WTC11 (cell line): Measurements from ENCODE around the gene BTBD2. TPM values are rescaled to one million over a fixed set of nuclear protein-coding genes. Genes with fewer than 3 reads are reported as not detected.
A peak's percentile ranks its signal among the peaks of the same experiment; 100 is the strongest.

ENCODE experiments used
- ATAC-seq: fragments of 200-7000 bp; cut with Tn5 transposase; 2 replicates; pipeline ENCODE4 v1.10.0; 2021; ENCODE audit warnings: mild to moderate bottlenecking, moderate library complexity
- CTCF ChIA-PET: fragments of 300-600 bp; sonication (Branson Sonifier 250); formaldehyde crosslinking; loops from one replicate; lab custom pipeline; 2021; ENCODE audit warnings: antibody characterized with exemption; lab: Charles Lee
- POLR2A ChIA-PET: fragments of 350-600 bp; sonication (Branson Sonifier 250); formaldehyde crosslinking; loops from one replicate; lab custom pipeline; 2021; ENCODE audit warnings: antibody characterized with exemption; lab: Charles Lee
- DNase-seq: peaks from one replicate; pipeline ENCODE4 v3.0.0; 2021; ENCODE audit warnings: low spot score
- H3K27ac Mint-ChIP-seq: 2 replicates; pipeline ENCODE4 v1.8.0; 2021; ENCODE audit warnings: mixed read lengths
- H3K27me3 Mint-ChIP-seq: 2 replicates; pipeline ENCODE4 v1.8.0; 2021; ENCODE audit warnings: low read depth, mild to moderate bottlenecking, moderate library complexity, mixed read lengths
- H3K36me3 Mint-ChIP-seq: 2 replicates; pipeline ENCODE4 v1.8.0; 2021; ENCODE audit warnings: mixed read lengths
- H3K4me1 Mint-ChIP-seq: 2 replicates; pipeline ENCODE4 v1.8.0; 2022; ENCODE audit warnings: mixed read lengths
- H3K4me3 Mint-ChIP-seq: 2 replicates; pipeline ENCODE4 v1.8.0; 2021; ENCODE audit warnings: mild to moderate bottlenecking, moderate library complexity, mixed read lengths
- H3K9me3 Mint-ChIP-seq: 2 replicates; pipeline ENCODE4 v1.8.0; 2021; ENCODE audit warnings: mixed read lengths
- CBFB ChIP-seq: sonication (generic); formaldehyde crosslinking; IDR thresholded peaks from 2 replicates; pipeline ENCODE4 v1.8.1; 2022; ENCODE audit warnings: mild to moderate bottlenecking, low read depth, missing genetic modification reagents
- CTCF ChIP-seq: fragments of 200-600 bp; IDR thresholded peaks from 2 replicates; pipeline ENCODE4 v1.8.0; 2022; ENCODE audit warnings: antibody characterized with exemption
- ETV6 ChIP-seq: sonication (generic); formaldehyde crosslinking; IDR thresholded peaks from 2 replicates; pipeline ENCODE4 v1.8.1; 2022; ENCODE audit warnings: mild to moderate bottlenecking, missing genetic modification reagents
- FOXK1 ChIP-seq: sonication (generic); formaldehyde crosslinking; IDR thresholded peaks from 2 replicates; pipeline ENCODE4 v1.8.0; 2022; ENCODE audit warnings: mild to moderate bottlenecking, moderate library complexity, missing genetic modification reagents
- FOXP1 ChIP-seq: sonication (generic); formaldehyde crosslinking; IDR thresholded peaks from 2 replicates; pipeline ENCODE4 v1.8.0; 2022; ENCODE audit warnings: missing genetic modification reagents, mild to moderate bottlenecking, moderate library complexity, borderline replicate concordance
- GRHL2 ChIP-seq: fragments of 250-450 bp; sonication (Bioruptor Pico); IDR thresholded peaks from 2 replicates; pipeline ENCODE4 v1.8.0; 2022; ENCODE audit warnings: mild to moderate bottlenecking, moderate library complexity; ENCODE audit not compliant: insufficient replicate concordance, severe bottlenecking
- HMGA2 ChIP-seq: fragments of 250-450 bp; sonication (Bioruptor Pico); IDR thresholded peaks from 2 replicates; pipeline ENCODE4 v1.4.0; 2021; ENCODE audit warnings: mild to moderate bottlenecking, moderate library complexity
- NFATC4 ChIP-seq: fragments of 250-450 bp; sonication (Bioruptor Pico); IDR thresholded peaks from 2 replicates; pipeline ENCODE4 v1.9.0; 2021; ENCODE audit warnings: mild to moderate bottlenecking
- NR1H2 ChIP-seq: sonication (generic); formaldehyde crosslinking; IDR thresholded peaks from 2 replicates; pipeline ENCODE4 v1.9.0; 2021; ENCODE audit warnings: mild to moderate bottlenecking, moderate library complexity, missing genetic modification reagents
- NR2C2 ChIP-seq: sonication (generic); formaldehyde crosslinking; IDR thresholded peaks from 2 replicates; pipeline ENCODE4 v1.8.0; 2022; ENCODE audit warnings: mild to moderate bottlenecking, missing genetic modification reagents
- OVOL2 ChIP-seq: fragments of 250-450 bp; sonication (Bioruptor Pico); IDR thresholded peaks from 2 replicates; pipeline ENCODE4 v1.9.0; 2021; ENCODE audit warnings: mild to moderate bottlenecking, borderline replicate concordance
- PRRX2 ChIP-seq: fragments of 250-450 bp; sonication (Bioruptor Pico); IDR thresholded peaks from 2 replicates; pipeline ENCODE4 v1.8.0; 2021; ENCODE audit warnings: mild to moderate bottlenecking
- RELA ChIP-seq: sonication (generic); formaldehyde crosslinking; IDR thresholded peaks from 2 replicates; pipeline ENCODE4 v1.8.1; 2022; ENCODE audit warnings: missing genetic modification reagents, mild to moderate bottlenecking, borderline replicate concordance
- SP1 ChIP-seq: sonication (generic); formaldehyde crosslinking; conservative IDR thresholded peaks from 2 replicates; pipeline ENCODE4 v1.8.1; 2022; ENCODE audit warnings: missing genetic modification reagents
- TCF7 ChIP-seq: sonication (generic); formaldehyde crosslinking; IDR thresholded peaks from 2 replicates; pipeline ENCODE4 v1.8.0; 2022; ENCODE audit warnings: mild to moderate bottlenecking, low read depth, missing genetic modification reagents, moderate library complexity
- ZNF121 ChIP-seq: sonication (generic); formaldehyde crosslinking; IDR thresholded peaks from 2 replicates; pipeline ENCODE4 v1.8.0; 2023; ENCODE audit warnings: missing genetic modification reagents
- ZNF138 ChIP-seq: sonication (generic); formaldehyde crosslinking; conservative IDR thresholded peaks from 2 replicates; pipeline ENCODE4 v1.8.1; 2022; ENCODE audit warnings: mild to moderate bottlenecking, moderate library complexity, missing genetic modification reagents
- total RNA-seq: library from RNA; stranded (reverse); gene quantifications from 3 replicates; pipeline ENCODE4 v1.2.3, GENCODE V29; 2021
- TF ChIP-seq, protein P1 (sequence below): sonication (generic); formaldehyde crosslinking; IDR thresholded peaks from 2 replicates; pipeline ENCODE4 v1.8.1; 2022; ENCODE audit warnings: low read depth, mild to moderate bottlenecking, moderate library complexity, missing genetic modification reagents, borderline replicate concordance
- TF ChIP-seq, protein P2 (sequence below): fragments of 250-450 bp; sonication (Bioruptor Pico); IDR thresholded peaks from 2 replicates; pipeline ENCODE4 v2.1.2; 2022; ENCODE audit warnings: mild to moderate bottlenecking, moderate library complexity
- TF ChIP-seq, protein P3 (sequence below): sonication (generic); formaldehyde crosslinking; IDR thresholded peaks from 2 replicates; pipeline ENCODE4 v1.8.0; 2023; ENCODE audit warnings: missing genetic modification reagents, mild to moderate bottlenecking, borderline replicate concordance
- TF ChIP-seq, protein P4 (sequence below): sonication (generic); formaldehyde crosslinking; IDR thresholded peaks from 2 replicates; pipeline ENCODE4 v1.8.0; 2022; ENCODE audit warnings: mild to moderate bottlenecking, missing genetic modification reagents

The BTBD2 gene
- total RNA-seq, 1 experiment from 2014 or later: 106 TPM

DNA sequence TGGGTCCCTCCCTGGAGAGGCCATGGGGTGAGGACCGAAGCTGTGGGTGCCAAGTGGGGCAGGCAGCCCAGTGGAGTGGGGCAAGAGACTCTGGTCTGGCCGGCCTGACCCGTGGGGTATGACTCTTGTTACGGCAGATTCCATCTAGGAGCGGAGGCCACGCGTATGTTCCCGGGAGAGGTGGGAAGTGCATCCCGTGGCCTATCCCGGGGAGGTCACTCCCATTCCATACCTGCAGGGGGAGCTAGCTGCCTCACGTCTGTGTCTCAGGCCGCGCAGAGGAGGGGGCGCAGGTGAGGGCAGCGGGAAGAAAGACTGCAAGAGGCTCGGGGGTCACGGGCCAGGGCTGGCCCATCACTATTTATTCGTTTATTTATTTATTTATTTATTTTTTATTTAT, 69.6 kb downstream of the BTBD2 start:
- POLR2A ChIA-PET: interaction anchor here (0.6 to 1.0 kb wide), 3 partner anchors 10 to 281 kb away, joined by 3 read pairs; no protein-coding TSS in a partner anchor
- no peak overlapping the region for H3K4me3 Mint-ChIP-seq

DNA sequence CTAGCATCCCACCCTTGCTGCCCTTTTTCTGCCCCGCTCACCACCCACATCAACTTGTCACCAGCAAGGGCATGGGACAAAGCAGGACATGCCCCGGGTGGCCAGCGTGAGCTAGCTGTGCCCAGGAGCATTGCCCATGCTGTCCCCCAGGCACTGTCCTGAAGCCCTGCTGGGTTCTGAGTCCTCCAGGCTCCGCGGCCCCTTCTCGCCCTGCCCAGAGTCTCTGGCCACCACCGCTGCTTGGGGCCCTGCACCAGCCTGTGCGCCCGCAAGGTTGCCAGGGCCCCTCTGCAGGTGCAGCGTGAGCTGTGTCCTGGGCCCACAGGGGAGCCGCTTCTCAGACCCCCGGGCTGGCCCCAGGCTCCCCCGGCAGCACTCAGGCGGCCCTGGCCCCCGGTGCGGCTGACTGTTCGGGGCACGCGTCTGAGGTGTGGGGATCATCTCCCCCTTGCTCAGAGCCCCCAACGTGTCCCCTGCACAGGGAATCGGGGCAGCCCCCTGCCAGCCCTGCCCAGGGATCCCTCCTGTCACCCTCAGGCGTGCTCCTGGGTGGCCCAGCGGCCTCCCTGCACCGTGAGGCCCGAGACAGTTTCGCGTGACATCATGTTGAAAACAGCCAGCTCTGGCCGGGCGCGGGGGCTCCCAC, 70.5 kb downstream of the BTBD2 start:
- Mint-ChIP-seq H3K9me3 (no peaks in the 10 kb centered on the region), H3K27me3 (no peaks in the 10 kb centered on the region), H3K4me3 (no peak overlapping the region), H3K4me1 (peaks cover 19% of the 10 kb centered on the region), H3K27ac (no peak overlapping the region), H3K36me3 (peaks cover 3% of the 10 kb centered on the region; the same call in 1 of the 2 replicates)
- DNase-seq (no peak), ATAC-seq (no peak)
- POLR2A ChIA-PET: interaction anchor here (0.8 kb wide), 1 partner anchor 14 kb away, joined by 3 read pairs; no protein-coding TSS in a partner anchor
- CTCF ChIA-PET: interaction anchor here (0.5 to 2.1 kb wide), 13 partner anchors 9 to 308 kb away, joined by 3 to 18 read pairs (median 5); partner anchors contain the start of gene PLEKHJ1
- no peak for TF ChIP-seq GRHL2 (CRISPR knock-in tag)
- no peak for TF ChIP-seq NFATC4 (CRISPR knock-in tag)

More for the DNA sequence above, 69.6 kb downstream of the BTBD2 start:
- DNase-seq: peak; percentile 91
- Mint-ChIP-seq H3K36me3 (peaks cover 3% of the 10 kb centered on the region; the same call in 1 of the 2 replicates), H3K27ac (peak overlapping the region; percentile 98), H3K4me1 (peaks cover 16% of the 10 kb centered on the region), H3K27me3 (no peaks in the 10 kb centered on the region), H3K9me3 (no peaks in the 10 kb centered on the region)
- CTCF ChIA-PET: interaction anchor here (0.5 to 2.1 kb wide), 28 partner anchors 8 to 302 kb away, joined by 3 to 18 read pairs (median 4); partner anchors contain the start of gene PLEKHJ1
- peak; percentile 69 for ATAC-seq
- TF ChIP-seq CTCF: peak; percentile 82
- TF ChIP-seq FOXK1: no peak
- TF ChIP-seq NR2C2 (CRISPR knock-in tag): no peak
- peak; percentile 55; the same call in 1 of the 2 replicates for TF ChIP-seq ETV6
- TF ChIP-seq PRRX2: no peak
- TF ChIP-seq ZNF121 (CRISPR knock-in tag): 0 out of 2 replicates have a peak, but pooled peaks have one; percentile 8
- TF ChIP-seq TCF7 (CRISPR knock-in tag): no peak
- TF ChIP-seq GRHL2 (CRISPR knock-in tag): no peak
- TF ChIP-seq OVOL2 (CRISPR knock-in tag): no peak

GRCh38 chr19:1944088-1944915, 71.2 kb downstream of the BTBD2 start:
- peaks cover 25% of the 10 kb centered on the region for H3K4me1 Mint-ChIP-seq
- no peak overlapping the region for H3K27ac Mint-ChIP-seq
- H3K36me3 Mint-ChIP-seq: peaks cover 2% of the 10 kb centered on the region; the same call in 1 of the 2 replicates
- ATAC-seq (no peak), DNase-seq (no peak)
- TF ChIP-seq, protein P1, sequence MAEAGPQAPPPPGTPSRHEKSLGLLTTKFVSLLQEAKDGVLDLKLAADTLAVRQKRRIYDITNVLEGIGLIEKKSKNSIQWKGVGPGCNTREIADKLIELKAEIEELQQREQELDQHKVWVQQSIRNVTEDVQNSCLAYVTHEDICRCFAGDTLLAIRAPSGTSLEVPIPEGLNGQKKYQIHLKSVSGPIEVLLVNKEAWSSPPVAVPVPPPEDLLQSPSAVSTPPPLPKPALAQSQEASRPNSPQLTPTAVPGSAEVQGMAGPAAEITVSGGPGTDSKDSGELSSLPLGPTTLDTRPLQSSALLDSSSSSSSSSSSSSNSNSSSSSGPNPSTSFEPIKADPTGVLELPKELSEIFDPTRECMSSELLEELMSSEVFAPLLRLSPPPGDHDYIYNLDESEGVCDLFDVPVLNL: no peak
- no peak for TF ChIP-seq TCF7 (CRISPR knock-in tag)
- no peak for TF ChIP-seq NR1H2
- TF ChIP-seq, protein P2, sequence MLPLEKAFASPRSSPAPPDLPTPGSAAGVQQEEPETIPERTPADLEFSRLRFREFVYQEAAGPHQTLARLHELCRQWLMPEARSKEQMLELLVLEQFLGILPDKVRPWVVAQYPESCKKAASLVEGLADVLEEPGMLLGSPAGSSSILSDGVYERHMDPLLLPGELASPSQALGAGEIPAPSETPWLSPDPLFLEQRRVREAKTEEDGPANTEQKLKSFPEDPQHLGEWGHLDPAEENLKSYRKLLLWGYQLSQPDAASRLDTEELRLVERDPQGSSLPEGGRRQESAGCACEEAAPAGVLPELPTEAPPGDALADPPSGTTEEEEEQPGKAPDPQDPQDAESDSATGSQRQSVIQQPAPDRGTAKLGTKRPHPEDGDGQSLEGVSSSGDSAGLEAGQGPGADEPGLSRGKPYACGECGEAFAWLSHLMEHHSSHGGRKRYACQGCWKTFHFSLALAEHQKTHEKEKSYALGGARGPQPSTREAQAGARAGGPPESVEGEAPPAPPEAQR (CRISPR knock-in tag): no peak
- no peak for TF ChIP-seq CBFB (CRISPR knock-in tag)
- TF ChIP-seq RELA (CRISPR knock-in tag): no peak
- no peak for TF ChIP-seq SP1
- TF ChIP-seq, protein P3, sequence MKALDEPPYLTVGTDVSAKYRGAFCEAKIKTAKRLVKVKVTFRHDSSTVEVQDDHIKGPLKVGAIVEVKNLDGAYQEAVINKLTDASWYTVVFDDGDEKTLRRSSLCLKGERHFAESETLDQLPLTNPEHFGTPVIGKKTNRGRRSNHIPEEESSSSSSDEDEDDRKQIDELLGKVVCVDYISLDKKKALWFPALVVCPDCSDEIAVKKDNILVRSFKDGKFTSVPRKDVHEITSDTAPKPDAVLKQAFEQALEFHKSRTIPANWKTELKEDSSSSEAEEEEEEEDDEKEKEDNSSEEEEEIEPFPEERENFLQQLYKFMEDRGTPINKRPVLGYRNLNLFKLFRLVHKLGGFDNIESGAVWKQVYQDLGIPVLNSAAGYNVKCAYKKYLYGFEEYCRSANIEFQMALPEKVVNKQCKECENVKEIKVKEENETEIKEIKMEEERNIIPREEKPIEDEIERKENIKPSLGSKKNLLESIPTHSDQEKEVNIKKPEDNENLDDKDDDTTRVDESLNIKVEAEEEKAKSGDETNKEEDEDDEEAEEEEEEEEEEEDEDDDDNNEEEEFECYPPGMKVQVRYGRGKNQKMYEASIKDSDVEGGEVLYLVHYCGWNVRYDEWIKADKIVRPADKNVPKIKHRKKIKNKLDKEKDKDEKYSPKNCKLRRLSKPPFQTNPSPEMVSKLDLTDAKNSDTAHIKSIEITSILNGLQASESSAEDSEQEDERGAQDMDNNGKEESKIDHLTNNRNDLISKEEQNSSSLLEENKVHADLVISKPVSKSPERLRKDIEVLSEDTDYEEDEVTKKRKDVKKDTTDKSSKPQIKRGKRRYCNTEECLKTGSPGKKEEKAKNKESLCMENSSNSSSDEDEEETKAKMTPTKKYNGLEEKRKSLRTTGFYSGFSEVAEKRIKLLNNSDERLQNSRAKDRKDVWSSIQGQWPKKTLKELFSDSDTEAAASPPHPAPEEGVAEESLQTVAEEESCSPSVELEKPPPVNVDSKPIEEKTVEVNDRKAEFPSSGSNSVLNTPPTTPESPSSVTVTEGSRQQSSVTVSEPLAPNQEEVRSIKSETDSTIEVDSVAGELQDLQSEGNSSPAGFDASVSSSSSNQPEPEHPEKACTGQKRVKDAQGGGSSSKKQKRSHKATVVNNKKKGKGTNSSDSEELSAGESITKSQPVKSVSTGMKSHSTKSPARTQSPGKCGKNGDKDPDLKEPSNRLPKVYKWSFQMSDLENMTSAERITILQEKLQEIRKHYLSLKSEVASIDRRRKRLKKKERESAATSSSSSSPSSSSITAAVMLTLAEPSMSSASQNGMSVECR: no peak
- TF ChIP-seq FOXP1 (CRISPR knock-in tag): no peak
- TF ChIP-seq HMGA2 (CRISPR knock-in tag): no peak
- TF ChIP-seq, protein P4, sequence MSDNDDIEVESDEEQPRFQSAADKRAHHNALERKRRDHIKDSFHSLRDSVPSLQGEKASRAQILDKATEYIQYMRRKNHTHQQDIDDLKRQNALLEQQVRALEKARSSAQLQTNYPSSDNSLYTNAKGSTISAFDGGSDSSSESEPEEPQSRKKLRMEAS (CRISPR knock-in tag): no peak
- no peak for TF ChIP-seq ZNF138 (CRISPR knock-in tag)
- POLR2A ChIA-PET: interaction anchor here (0.8 kb wide), 1 partner anchor 14 kb away, joined by 3 read pairs; no protein-coding TSS in a partner anchor
- no peak overlapping the region for H3K4me3 Mint-ChIP-seq
- no peaks in the 10 kb centered on the region for H3K9me3 Mint-ChIP-seq
- CTCF ChIA-PET: interaction anchor here (0.6 to 1.6 kb wide), 5 partner anchors 10 to 75 kb away, joined by 3 to 4 read pairs (median 3); no protein-coding TSS in a partner anchor
- H3K27me3 Mint-ChIP-seq: no peaks in the 10 kb centered on the region
